Left ventricle myocardium superior (tissue), 1 donor: Measurements from ENCODE around the gene USH2A. TPM values are rescaled to one million over a fixed set of nuclear protein-coding genes. Genes with fewer than 3 reads are reported as not detected.
A peak's percentile ranks its signal among the peaks of the same experiment; 100 is the strongest.

ENCODE experiments used
- ATAC-seq: fragments of 200-7000 bp; cut with Tn5 transposase; one replicate; pipeline ENCODE4 v1.9.1; 2020; ENCODE audit warnings: mild to moderate bottlenecking, moderate library complexity
- DNase-seq: peaks from one replicate; pipeline ENCODE4 v3.0.0-alpha.2; 2020
- intact Hi-C: fragments of 100-400 bp; cut with micrococcal nuclease; formaldehyde crosslinking; loops from one replicate; pipeline ENCODE4 v1.11.0; 2022
- long read RNA-seq: library from polyadenylated mRNA; unstranded; transcript quantifications from one replicate; pipeline ENCODE4 v2.0.0, GENCODE V29; 2021
- total RNA-seq: library from RNA; stranded (reverse); fragmentation: NEBNext Ultra II Directional; extraction: Animal tissue kit (Norgen Biotek cat#: 25700); gene quantifications from one replicate; pipeline ENCODE4 v1.2.1, GENCODE V29; 2021
- donor health status: DM: no; HTN: yes; CAD: no; lungs with severe emphysema.

The USH2A gene, protein sequence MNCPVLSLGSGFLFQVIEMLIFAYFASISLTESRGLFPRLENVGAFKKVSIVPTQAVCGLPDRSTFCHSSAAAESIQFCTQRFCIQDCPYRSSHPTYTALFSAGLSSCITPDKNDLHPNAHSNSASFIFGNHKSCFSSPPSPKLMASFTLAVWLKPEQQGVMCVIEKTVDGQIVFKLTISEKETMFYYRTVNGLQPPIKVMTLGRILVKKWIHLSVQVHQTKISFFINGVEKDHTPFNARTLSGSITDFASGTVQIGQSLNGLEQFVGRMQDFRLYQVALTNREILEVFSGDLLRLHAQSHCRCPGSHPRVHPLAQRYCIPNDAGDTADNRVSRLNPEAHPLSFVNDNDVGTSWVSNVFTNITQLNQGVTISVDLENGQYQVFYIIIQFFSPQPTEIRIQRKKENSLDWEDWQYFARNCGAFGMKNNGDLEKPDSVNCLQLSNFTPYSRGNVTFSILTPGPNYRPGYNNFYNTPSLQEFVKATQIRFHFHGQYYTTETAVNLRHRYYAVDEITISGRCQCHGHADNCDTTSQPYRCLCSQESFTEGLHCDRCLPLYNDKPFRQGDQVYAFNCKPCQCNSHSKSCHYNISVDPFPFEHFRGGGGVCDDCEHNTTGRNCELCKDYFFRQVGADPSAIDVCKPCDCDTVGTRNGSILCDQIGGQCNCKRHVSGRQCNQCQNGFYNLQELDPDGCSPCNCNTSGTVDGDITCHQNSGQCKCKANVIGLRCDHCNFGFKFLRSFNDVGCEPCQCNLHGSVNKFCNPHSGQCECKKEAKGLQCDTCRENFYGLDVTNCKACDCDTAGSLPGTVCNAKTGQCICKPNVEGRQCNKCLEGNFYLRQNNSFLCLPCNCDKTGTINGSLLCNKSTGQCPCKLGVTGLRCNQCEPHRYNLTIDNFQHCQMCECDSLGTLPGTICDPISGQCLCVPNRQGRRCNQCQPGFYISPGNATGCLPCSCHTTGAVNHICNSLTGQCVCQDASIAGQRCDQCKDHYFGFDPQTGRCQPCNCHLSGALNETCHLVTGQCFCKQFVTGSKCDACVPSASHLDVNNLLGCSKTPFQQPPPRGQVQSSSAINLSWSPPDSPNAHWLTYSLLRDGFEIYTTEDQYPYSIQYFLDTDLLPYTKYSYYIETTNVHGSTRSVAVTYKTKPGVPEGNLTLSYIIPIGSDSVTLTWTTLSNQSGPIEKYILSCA (N-terminal part only)
- total RNA-seq: 2.3 TPM
- long read RNA-seq: 0 reads

DNA sequence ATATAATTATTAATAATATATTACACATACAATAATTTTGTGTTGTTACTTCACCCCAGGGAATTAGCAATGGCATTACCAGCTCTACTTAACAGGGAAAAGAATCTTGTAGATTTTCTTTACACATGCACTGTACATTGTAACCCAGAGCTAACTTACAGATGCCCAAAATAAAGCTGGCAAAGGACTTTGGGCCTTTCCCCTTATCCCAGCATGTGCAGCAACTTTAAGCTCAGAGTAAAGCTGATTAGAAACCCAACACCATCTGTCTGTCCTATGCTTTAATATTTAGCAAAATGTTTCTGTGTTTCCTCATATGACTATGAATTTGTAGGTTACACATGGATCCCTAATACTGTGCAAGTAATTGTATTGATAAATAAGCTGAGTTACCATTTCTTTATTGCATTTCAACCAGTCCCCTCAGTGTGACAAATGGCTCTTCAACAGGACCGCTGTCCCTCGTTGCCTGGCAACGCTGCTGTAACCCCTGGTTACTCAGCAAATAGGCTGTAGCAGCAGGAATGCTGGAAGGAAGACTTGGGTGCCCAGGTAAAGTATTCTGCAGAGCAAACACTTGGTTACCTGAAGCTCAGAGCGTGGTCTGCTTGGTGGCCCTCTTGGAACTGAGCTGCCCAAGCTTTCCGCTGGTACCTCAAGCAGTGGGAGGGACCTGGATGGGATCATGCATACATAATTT, at the start of gene USH2A:
USH2A (minus strand) TSS at position 628 of the 700 bp plus-strand sequence. CDS start 1,112 bp downstream, outside the sequence.
- intact Hi-C loops: no loop called here
- DNase-seq (no peak), ATAC-seq (no peak)

DNA sequence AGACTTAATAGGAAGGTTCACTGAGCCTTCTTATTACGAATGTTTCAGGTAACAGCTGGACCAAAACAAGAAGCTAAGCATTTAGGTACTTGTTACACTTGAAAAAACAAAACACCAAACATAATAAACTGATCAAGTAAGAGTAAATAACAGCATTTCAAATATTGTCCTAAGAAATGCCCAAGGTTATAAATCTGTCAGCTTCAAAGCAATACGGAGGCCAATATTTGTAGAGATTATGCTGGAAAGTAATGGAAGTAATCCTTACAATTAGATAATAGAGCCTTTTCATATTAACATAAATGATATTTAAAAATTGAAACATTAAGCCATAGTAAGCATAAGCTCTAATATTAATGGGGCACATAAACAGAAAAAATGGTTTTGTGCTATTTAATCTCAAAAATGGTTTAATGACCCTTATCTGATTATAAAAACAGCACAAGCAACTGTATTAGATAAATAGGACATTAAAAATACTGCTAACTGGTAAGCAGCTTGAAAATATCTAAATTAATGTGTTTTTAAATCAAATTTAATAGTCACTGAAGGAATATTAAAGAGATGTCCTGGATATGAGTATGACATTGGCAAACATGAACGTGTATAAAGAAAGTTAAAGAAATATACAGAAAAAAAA, 43.0 kb upstream of the USH2A start:
- ATAC-seq: no peak
- intact Hi-C loops: no loop called here
- DNase-seq: no peak

DNA sequence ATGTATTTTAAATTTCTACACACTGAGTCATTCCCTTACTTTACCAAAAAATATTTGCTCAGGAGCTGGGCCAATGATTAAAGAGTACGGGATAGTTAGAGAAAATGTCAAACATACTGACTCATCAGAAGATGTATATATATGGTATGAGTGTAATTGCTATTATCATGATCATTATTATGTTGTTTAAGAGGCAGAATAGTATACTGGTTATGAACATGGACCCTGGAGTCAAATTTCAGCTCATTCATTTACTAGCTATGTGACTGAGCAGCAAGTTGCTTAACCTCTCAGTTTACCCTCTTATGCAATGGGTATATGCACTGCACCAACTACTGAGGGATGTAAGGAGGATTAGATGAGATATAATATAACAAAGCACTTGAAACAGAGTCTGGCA, 41.2 kb upstream of the USH2A start:
- intact Hi-C loops: no loop called here
- no peak for DNase-seq
- no peak for ATAC-seq

DNA sequence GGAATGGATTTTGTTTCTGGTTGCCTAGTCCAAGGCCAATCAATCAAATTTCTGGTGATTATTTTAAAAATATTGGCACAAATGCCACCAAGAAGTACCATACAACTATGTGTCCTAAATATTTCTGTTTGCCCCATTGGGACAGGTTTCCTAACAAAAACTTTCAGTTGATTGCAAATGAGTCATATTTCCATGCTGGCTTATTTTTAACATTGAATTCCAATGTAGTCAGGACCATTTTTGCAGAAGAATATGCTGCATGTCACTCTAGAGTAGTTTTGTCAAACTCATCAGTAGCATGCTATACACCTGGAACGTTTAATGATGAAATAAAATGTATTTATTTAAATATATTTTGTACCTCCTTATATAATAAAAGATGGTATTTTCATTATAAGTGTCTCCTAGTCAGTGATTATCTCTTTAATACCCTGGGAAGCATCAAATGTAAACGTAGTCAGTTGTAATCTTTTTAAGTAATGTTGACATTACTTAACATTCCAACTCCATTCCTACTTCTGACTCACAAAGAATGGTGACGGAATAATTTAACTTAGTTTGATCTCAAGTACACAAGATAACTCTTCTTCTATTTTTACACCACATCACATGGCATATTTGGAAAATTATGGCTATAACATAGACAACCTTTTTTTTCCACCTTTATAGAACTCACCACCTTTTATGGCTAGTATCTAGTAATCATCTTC, 39.0 kb upstream of the USH2A start:
- ATAC-seq (no peak), DNase-seq (no peak)
- intact Hi-C loops: no loop called here

DNA sequence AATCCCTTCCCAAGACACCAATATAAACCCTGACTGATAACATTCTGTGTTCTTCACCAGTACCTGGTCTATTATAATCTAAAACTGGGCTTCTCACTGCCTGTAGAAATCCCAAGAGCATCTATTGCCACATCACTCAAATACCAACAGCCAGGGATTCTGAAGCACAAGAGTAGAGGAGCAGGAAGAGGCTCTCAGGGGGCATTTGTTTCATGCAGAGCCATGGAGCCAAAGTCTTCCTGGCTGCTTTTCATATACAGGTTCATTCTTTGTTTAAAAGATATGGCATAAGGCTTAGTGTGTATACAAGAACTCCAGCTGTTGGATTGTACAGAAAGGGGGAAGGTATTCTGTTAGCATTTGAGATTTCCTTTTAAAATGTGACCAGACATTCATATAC, 38.2 kb upstream of the USH2A start:
- intact Hi-C loops: no loop called here

DNA sequence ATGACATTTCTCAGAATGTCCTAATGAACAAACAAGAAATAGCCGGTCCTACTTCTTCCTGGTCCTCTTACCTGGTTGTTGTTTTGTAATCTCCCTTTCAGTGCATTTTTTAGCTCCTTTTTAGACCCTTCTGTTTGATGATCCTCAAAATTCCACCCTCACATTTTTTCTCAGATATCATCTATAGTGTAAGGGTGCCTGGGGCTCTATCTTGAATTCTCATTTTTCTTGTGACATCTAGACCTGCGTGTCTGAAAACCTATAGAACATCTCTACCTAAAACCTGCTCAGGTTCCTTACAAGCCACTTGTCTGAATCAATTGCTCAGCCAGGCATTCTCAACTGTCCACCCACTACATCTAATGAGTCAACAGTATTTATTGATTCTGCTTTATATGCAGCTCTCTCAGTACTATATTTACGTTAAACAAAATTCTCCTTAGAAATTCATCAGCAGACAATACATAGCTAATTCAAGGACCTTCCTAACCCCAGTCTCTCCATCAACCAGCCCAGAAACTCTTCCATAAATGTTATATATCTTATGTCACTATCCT, 36.5 kb upstream of the USH2A start:
- intact Hi-C loops: no loop called here
- no peak for DNase-seq
- ATAC-seq: no peak

More for the DNA sequence above, 38.2 kb upstream of the USH2A start:
- ATAC-seq (no peak), DNase-seq (no peak)

DNA sequence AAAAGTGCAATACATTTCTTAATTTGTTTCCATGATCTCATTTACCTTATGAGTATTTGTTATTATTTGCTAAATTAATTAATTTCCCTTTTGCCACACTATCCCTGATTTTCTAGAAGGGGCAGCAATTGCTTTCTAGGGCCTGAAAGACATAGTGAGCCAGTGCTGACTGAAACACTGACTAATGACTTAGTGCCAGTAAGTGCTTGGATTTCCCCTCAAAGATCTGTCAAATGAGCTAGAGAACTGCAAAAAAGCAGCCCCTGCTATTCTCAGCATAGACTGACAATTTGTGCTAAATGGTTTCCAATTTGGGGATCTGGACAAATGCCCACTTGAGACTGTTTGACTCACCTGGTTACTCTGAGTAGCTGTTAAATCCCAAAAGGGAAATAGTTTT, 35.6 kb upstream of the USH2A start:
- ATAC-seq: no peak
- intact Hi-C loops: no loop called here
- DNase-seq: no peak

DNA sequence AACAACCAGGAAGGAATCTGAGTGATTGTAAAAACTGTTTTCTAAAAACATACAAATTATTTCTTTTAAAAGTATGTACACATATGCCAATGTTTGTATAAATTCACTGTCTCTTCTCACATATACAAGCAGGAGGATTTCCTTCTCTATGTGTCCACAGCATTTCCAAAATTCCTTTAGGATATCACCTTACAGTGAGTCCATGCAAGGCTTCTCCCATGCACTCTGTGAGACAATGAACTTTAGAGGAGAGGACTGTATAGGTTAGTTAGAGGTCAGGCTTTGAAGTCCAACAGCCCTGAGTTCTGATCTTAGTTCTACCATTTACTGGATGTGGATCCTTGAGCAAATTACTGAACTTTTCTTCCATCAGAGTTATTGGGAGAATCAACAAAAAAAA, 34.1 kb upstream of the USH2A start:
- DNase-seq (no peak), ATAC-seq (no peak)
- intact Hi-C loops: no loop called here

DNA sequence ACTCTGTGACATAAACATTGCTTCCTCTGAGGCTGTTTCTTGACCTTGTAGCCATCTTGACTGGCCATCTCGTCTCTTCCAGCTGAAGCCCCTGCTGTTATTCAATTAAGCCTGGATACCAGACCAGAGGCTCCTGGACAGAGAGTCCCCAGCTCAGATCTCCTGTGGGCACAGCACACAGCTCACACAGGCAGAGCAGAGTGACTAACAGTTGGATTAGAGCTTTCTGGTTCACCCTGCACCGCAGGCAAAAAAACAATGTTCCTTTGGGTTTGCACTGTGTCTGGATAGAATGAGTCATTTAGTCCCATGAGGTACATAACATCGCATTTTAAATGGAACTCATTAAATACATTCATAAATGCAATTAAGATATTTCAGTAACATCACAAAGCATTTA, 33.4 kb upstream of the USH2A start:
- intact Hi-C loops: no loop called here
- ATAC-seq: no peak
- DNase-seq: no peak

DNA sequence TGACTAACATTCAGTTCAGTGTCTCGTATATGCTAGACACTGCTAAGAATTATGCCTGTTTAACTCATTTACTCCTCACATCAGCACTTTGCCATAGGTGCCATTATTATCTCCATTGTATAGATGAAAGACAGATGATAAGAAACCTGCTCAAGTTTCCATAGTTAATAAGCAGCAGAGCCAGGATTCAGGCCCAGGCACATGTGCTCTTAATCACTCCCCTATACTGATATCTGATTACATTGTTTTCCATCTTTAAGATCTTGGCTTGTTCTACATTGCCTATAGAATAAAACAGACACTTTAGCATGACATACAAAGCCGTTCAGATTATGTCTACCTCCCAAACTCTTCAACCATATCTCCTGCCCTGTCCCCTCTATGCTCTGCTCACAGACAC, 30.5 kb upstream of the USH2A start:
- ATAC-seq (no peak), DNase-seq (no peak)
- intact Hi-C loops: no loop called here

DNA sequence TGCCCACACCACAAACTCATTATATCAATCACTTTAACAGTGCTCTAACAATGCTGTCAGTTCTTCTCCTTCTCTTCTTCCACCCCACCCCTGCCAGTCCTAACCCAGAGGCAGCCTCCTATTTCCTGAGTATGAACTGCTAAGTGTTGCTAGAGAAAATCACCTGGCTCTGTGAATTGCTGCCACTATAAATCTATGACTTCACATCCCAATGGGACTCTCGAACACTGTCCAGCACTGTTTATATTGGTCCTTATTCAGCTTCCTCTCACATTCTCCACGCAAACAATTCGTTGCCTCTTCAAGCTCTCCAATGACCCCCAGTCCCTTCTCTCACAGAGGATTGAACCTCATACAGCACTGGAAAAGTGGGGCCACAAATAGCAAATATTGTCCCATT, 27.0 kb upstream of the USH2A start:
- no peak for DNase-seq
- intact Hi-C loops: no loop called here
- no peak for ATAC-seq

DNA sequence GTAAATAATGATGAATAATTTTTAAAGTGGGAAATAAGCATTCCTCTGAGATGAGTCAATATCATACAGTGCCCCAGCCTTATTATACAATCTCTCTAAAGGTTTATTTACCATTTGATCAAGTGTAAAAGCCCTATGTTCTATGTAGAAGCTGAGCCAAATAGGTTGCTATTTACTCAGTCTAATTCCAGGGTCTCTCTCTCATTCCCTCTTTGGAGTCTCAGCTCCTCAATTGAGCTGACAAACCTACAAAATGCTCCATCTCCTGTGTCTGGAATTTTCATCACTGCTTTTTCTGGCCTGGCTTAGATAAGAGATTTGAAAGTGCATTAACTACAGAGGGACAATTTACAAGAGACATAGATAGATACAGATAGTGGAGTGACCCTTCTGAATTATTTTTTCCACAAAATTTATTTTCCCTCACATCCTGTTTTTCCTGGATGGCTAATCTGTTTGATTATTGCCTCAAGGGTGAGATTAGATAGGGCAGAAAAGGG, 24.8 kb upstream of the USH2A start:
- DNase-seq (no peak), ATAC-seq (no peak)
- intact Hi-C loops: no loop called here

DNA sequence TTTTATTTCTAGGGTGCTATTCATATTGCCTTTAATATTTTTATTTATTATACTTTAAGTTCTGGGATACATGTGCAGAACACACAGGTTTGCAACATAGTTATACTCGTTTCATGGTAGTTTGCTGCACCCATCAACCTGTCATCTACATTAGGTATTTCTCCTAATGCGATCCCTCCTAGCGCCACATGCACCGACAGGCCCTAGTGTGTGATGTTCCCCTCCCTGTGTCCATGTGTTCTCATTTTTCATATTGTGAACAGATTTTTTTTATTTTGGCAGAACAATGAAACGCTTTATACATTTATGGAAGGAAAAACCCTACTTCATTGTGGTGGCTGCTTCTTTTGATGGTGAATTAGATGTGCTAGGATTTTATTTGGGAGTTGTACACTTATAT, 14.4 kb upstream of the USH2A start:
- ATAC-seq: no peak
- DNase-seq: no peak
- intact Hi-C loops: no loop called here

DNA sequence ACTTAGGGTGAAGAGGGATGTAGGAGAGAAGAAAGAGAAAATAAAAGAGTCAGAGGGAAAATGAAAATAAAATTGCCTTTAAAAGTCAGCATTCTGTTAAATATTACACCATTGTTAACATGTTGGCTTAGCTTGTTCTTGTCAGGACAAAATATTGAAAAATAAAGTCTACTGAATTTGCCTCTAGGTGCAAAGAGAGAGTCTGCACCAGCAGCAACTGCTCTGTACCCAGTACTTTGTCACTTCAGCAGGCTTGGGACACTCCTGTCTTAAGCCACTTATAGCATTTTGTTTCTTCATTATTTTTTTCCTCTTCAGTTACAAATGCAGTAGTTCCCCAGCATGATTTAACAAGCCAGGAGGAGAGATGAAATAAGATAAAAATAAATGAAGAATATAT, 11.0 kb upstream of the USH2A start:
- ATAC-seq: no peak
- intact Hi-C loops: no loop called here
- no peak for DNase-seq

DNA sequence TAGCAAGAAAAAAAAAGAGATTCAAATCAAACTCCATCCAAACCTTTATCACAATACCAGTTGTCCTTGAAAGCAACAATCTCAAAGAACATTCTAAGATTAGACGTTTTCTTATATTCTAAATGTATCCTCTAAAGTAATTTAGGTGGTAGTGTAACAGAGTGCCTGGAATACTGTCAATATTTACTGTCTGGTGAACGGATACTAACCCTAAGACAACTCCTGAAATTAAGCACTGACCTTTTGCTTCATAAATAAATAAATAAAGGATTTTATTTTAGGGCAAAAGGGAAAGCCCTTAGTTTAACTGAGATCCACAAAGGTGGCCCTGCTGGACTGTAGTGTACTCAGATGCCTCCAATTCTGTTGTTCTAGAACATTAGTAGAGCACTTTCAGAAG, 9.9 kb upstream of the USH2A start:
- intact Hi-C loops: no loop called here
- ATAC-seq: no peak
- DNase-seq: no peak

DNA sequence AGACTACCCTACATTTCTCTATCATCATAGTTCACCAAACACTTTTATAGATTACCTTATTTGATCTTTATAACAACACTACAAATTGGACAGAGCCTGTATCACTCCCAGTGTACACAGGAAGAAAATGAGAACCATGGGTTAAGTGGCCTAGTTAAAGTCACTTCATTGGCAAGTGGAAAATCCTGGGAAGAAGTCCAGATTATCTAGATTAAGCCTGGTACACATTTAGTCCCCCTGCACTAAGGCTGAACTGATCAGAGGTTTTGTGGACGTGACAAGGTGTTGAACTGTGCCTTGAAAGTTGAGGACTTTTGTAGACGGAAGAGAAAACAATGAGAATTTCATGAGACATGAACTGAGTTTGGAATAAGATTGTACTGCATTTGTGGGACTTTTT, 7.5 kb upstream of the USH2A start:
- DNase-seq: no peak
- intact Hi-C loops: no loop called here
- no peak for ATAC-seq

DNA sequence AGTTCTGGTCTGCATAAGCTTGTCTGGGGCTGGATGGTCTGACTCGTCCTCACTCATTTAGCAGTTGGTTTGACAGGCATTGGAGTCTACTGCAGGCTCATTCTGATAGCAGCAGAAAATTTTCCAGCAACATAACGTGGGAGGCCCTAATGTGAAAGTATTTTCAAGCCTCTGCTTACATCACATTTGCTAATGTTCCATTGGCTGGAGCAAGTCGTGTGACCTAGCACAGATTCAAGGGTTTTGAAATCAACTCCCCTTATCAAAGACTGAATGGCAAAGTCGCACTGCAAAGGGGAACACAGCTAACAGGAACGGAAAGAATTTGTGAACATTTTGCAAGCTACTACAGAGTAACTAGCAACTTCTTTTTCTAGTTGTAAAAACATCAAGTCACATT, 2.3 kb upstream of the USH2A start:
- intact Hi-C loops: no loop called here
- ATAC-seq: peak; percentile 59
- no peak for DNase-seq

DNA sequence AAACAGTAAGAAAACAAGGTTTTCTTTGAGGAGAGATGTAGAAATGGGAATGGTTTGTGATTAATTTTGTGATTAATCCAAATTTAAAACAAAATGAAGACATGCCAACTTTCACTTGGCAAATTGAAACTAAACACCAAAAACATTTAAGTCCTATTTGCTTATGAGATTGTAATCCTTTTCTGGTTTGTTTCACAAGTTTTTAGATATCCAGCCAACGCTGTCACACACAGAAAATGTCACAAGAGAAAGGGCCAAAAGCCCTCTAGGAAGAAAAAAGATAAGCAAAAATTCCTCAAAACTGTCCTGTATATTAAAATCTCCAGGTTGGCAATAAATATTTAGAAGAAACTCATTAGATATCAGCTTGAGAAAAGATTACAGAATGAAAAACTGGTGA, 2.5 kb downstream of the USH2A start:
- intact Hi-C loops: no loop called here
- no peak for DNase-seq
- ATAC-seq: no peak
